Trophoblast cell (in vitro differentiated cells and primary cell): Measurements from ENCODE around the gene CSF1.
A peak's percentile ranks its signal among the peaks of the same experiment; 100 is the strongest.
"Not testable (repeated sequence)": the region's sequence is repeated elsewhere in the genome, so short reads cannot be mapped to it uniquely, and the experiment has no call there.

Experiments used
- DNase-seq, 2 donors: peaks; one replicate each; pipeline ENCODE4 v3.0.0-alpha.2; 2016
- H2AFZ ChIP-seq: 2 replicates; pipeline ENCODE4 v1.6.1; 2013; ENCODE audit warnings: low read length, moderate library complexity, mild to moderate bottlenecking; ENCODE audit not compliant: insufficient read depth, poor library complexity
- H2AK5ac ChIP-seq: 2 replicates; pipeline ENCODE4 v1.6.1; 2013; ENCODE audit warnings: mild to moderate bottlenecking, low read length
- H2BK120ac ChIP-seq: 2 replicates; pipeline ENCODE4 v1.6.1; 2013; ENCODE audit warnings: low read length, mild to moderate bottlenecking, moderate library complexity; ENCODE audit not compliant: insufficient read depth, poor library complexity
- H2BK12ac ChIP-seq: 2 replicates; pipeline ENCODE4 v1.6.1; 2013; ENCODE audit warnings: mild to moderate bottlenecking, low read length, moderate library complexity
- H2BK5ac ChIP-seq: 2 replicates; pipeline ENCODE4 v1.6.1; 2013; ENCODE audit warnings: low read length, low read depth, moderate library complexity, mild to moderate bottlenecking; ENCODE audit not compliant: poor library complexity
- H3K14ac ChIP-seq: 2 replicates; pipeline ENCODE4 v1.6.1; 2013; ENCODE audit warnings: mild to moderate bottlenecking, low read length
- H3K18ac ChIP-seq: 2 replicates; pipeline ENCODE4 v1.6.1; 2013; ENCODE audit warnings: mild to moderate bottlenecking, low read length
- H3K23ac ChIP-seq: 2 replicates; pipeline ENCODE4 v1.6.1; 2013; ENCODE audit warnings: low read length
- H3K27ac ChIP-seq: 2 replicates; pipeline ENCODE4 v1.5.1; 2013; ENCODE audit warnings: low read depth, mild to moderate bottlenecking, inconsistent platforms, low read length, moderate library complexity
- H3K27me3 ChIP-seq: 2 replicates; pipeline ENCODE4 v1.6.1; 2013; ENCODE audit warnings: inconsistent platforms, mild to moderate bottlenecking, low read length, moderate library complexity; ENCODE audit not compliant: insufficient read depth
- H3K36me3 ChIP-seq, 2 experiments: 1 replicate in 1 of 2; 2 replicates in 1 of 2; pipeline ENCODE4 v1.6.1; 2013; ENCODE audit warnings: low read length in 2 of 2, mild to moderate bottlenecking in 2 of 2, moderate library complexity in 1 of 2; ENCODE audit not compliant: insufficient read depth in 2 of 2, control insufficient read depth in 1 of 2
- H3K4ac ChIP-seq: 2 replicates; pipeline ENCODE4 v1.6.1; 2013; ENCODE audit warnings: low read depth, mild to moderate bottlenecking, low read length, moderate library complexity
- H3K4me1 ChIP-seq, 2 experiments: 1 replicate in 1 of 2; 2 replicates in 1 of 2; pipeline ENCODE4 v1.6.1; 2013; ENCODE audit warnings: low read length in 2 of 2, mild to moderate bottlenecking in 2 of 2, moderate library complexity in 1 of 2; ENCODE audit not compliant: insufficient read depth in 2 of 2, control insufficient read depth in 1 of 2
- H3K4me2 ChIP-seq: 2 replicates; pipeline ENCODE4 v1.6.1; 2013; ENCODE audit warnings: inconsistent platforms, mild to moderate bottlenecking, low read length, moderate library complexity
- H3K4me3 ChIP-seq: 2 replicates; pipeline ENCODE4 v1.5.1; 2013; ENCODE audit warnings: mild to moderate bottlenecking, low read depth, low read length, inconsistent platforms
- H3K79me1 ChIP-seq: one replicate; pipeline ENCODE4 v1.6.1; 2013; ENCODE audit warnings: low read length
- H3K79me2 ChIP-seq: 2 replicates; pipeline ENCODE4 v1.6.1; 2013; ENCODE audit warnings: low read length, mild to moderate bottlenecking; ENCODE audit not compliant: control insufficient read depth, insufficient read depth, poor library complexity
- H3K9ac ChIP-seq: 2 replicates; pipeline ENCODE4 v1.6.1; 2013; ENCODE audit warnings: mild to moderate bottlenecking, low read length
- H3K9me3 ChIP-seq: 2 replicates; pipeline ENCODE4 v1.6.1; 2013; ENCODE audit warnings: low read depth, mild to moderate bottlenecking, control low read depth, inconsistent platforms, low read length; ENCODE audit not compliant: insufficient read depth
- H4K12ac ChIP-seq: 2 replicates; pipeline ENCODE4 v1.6.1; 2013; ENCODE audit warnings: low read depth, mild to moderate bottlenecking, low read length, moderate library complexity
- H4K8ac ChIP-seq: 2 replicates; pipeline ENCODE4 v1.6.1; 2013; ENCODE audit warnings: low read depth, mild to moderate bottlenecking, low read length, moderate library complexity
- H4K91ac ChIP-seq: one replicate; pipeline ENCODE4 v1.6.1; 2013; ENCODE audit warnings: low read depth, mild to moderate bottlenecking, low read length, moderate library complexity
- WGBS: extraction: QIAGEN DNeasy Blood & Tissue Kit; methylation state at CpG from one replicate; pipeline ENCODE4 v1.1.7; 2013; ENCODE audit warnings: missing lambda C conversion rate; ENCODE audit not compliant: insufficient read length, insufficient coverage; ENCODE audit errors: extremely low coverage; 5-methylcytosine and 5-hydroxymethylcytosine counted together

CSF1 gene

DNA sequence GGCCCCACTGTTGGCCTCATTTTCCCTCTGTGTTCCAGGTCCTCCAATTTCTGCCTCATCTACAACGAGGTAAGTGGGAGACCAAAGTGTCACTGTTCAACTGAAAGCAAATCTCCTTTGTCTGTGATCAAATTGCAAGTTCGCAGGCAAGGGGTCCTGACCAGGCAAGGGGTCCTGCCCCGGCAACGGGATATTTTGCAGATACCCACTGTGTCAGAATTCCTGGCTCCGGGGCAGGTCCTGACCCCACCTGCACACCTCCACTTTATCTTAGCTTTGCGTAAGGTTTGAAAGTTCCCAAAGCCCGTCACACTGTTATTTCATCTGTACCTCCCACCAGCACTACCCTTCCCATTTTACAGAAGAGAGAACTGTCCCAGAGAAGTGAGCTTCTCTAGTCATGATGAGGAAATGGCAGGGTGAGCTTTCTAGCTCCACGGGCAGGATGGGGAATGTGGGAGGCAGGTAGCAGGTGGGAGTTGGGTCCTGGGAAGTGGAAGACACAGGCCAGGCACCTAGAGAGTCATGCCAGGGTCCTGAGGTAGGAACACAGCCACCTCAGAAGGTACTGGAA is 32.0 kb upstream of the CSF1 start:
- Histone ChIP-seq H3K27ac (peak overlapping the region; percentile 95), H3K9me3 (no peaks in the 10 kb centered on the region), H4K91ac (peak overlapping the region; percentile 82), H3K4ac (no peak overlapping the region), H3K4me2 (peak overlapping the region; percentile 35), H3K9ac (no peak overlapping the region), H2BK120ac (peak overlapping the region; percentile 64), H3K27me3 (no peaks in the 10 kb centered on the region), H2AK5ac (peak overlapping the region; percentile 79), H2BK12ac (peak overlapping the region; percentile 79), H3K36me3 (no peaks in the 10 kb centered on the region), H3K4me1 (peaks cover 33 to 42% of the 10 kb centered on the region in 2 experiments), H4K8ac (peak overlapping the region; percentile 50), H3K14ac (peak overlapping the region; percentile 50), H3K79me1 (peaks cover 21% of the 10 kb centered on the region), H4K12ac (no peak overlapping the region), H2BK5ac (peak overlapping the region; percentile 64), H3K4me3 (no peak overlapping the region), H3K18ac (peak overlapping the region; percentile 59), H3K23ac (no peak overlapping the region), H2AFZ (no peak overlapping the region), H3K79me2 (peaks cover 3% of the 10 kb centered on the region)
- WGBS: no CpG with 5 or more reads among the region's 8 CpGs
- no peak for DNase-seq

GRCh38 chr1:109879371-109879770 is 31.3 kb upstream of the CSF1 start:
- DNase-seq: peak; percentile 85 to 93
- not testable (repeated sequence) for H3K9ac ChIP-seq, H2AK5ac ChIP-seq, H4K12ac ChIP-seq, H3K79me2 ChIP-seq, H3K23ac ChIP-seq, H2BK12ac ChIP-seq, H3K4me2 ChIP-seq, H3K27me3 ChIP-seq, H4K8ac ChIP-seq, H2BK120ac ChIP-seq, H3K14ac ChIP-seq, H2AFZ ChIP-seq, H3K4ac ChIP-seq, H3K36me3 ChIP-seq, H3K4me3 ChIP-seq, H3K9me3 ChIP-seq, H3K18ac ChIP-seq
- H4K91ac ChIP-seq: peak overlapping the region; percentile 82
- peak overlapping the region; percentile 18 for H2BK5ac ChIP-seq
- peak overlapping the region; percentile 13 for H3K27ac ChIP-seq
- no CpG with 5 or more reads among the region's 6 CpGs for WGBS
- H3K79me1 ChIP-seq: peaks cover 18% of the 10 kb centered on the region
- H3K4me1 ChIP-seq: peaks cover 27 to 36% of the 10 kb centered on the region in 2 experiments

- Histone ChIP-seq H3K4me2 (no peak overlapping the region), H3K9me3 (no peaks in the 10 kb centered on the region), H3K4ac (no peak overlapping the region), H3K23ac (no peak overlapping the region), H3K79me2 (peaks cover 3% of the 10 kb centered on the region), H3K9ac (no peak overlapping the region), H2BK12ac (peak overlapping the region; percentile 78), H3K79me1 (peaks cover 18% of the 10 kb centered on the region), H3K4me1 (peaks cover 30 to 36% of the 10 kb centered on the region in 2 experiments), H3K18ac (no peak overlapping the region), H2AK5ac (peak overlapping the region; percentile 32), H3K27me3 (no peaks in the 10 kb centered on the region), H3K27ac (no peak overlapping the region), H4K12ac (no peak overlapping the region), H2BK120ac (no peak overlapping the region), H4K8ac (no peak overlapping the region), H2AFZ (no peak overlapping the region), H3K14ac (peak overlapping the region; percentile 24), H3K4me3 (no peak overlapping the region), H3K36me3 (no peaks in the 10 kb centered on the region), H4K91ac (peak overlapping the region; percentile 67), H2BK5ac (no peak overlapping the region)
- no peak for DNase-seq
- WGBS: no CpG with 5 or more reads among the region's 10 CpGs
These were observed 30.6 kb upstream of the CSF1 start for GRCh38 chr1:109879881-109880525.

DNA sequence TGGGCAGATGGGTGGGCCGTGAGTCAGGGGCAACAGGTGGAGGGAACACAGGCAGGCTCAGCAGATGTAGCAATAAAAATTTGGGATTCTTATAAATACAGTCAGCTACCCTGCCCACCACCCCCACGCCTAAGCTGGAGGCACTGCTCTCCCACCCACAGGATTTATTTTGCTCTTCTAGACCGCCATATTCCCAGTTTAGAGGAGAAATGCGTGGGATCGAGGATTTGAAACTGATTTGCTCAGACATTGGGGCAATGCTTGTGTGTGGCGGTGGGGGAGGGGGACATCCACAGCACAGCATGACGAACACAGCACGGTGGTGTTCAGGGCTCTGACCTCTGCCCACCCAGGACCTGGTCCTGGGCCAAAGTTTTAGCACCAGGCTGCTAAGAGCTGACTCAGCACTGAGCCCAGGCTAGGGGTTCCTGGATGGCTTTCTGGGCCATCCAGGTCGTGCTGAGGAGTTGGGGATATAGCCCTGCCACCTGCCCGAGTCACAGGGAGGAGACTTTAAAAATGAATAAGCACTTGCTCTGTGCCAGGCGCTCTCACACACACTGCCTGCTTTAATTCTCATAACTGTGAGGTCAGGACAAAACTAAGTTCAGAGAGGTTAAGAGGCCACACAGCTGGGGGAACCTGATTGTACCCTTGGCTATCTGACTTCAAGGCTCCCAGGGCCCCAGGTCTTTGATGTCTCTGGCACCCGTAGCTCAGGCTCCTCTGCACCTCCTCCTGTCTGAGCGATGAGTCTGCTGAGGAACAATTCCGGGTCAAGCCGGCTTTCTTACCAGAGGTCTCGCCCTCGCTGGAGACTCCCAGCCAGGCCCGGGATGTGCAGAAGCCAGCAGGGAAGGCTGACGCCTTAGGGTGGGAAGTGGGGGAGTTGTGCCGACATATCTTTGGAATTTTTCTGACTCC is 29.4 kb upstream of the CSF1 start:
- Histone ChIP-seq H3K36me3 (no peaks in the 10 kb centered on the region), H2BK5ac (no peak overlapping the region), H3K14ac (no peak overlapping the region), H4K91ac (no peak overlapping the region), H3K9me3 (no peaks in the 10 kb centered on the region), H3K79me1 (peaks cover 18% of the 10 kb centered on the region), H2BK12ac (peak overlapping the region; percentile 13), H3K4me1 (peaks cover 30 to 36% of the 10 kb centered on the region in 2 experiments), H3K27ac (no peak overlapping the region), H3K23ac (no peak overlapping the region), H2AFZ (no peak overlapping the region), H2AK5ac (no peak overlapping the region), H3K4ac (no peak overlapping the region), H2BK120ac (no peak overlapping the region), H3K18ac (no peak overlapping the region), H4K8ac (no peak overlapping the region), H4K12ac (no peak overlapping the region), H3K9ac (no peak overlapping the region), H3K4me2 (no peak overlapping the region), H3K79me2 (peaks cover 3% of the 10 kb centered on the region), H3K4me3 (no peak overlapping the region), H3K27me3 (no peaks in the 10 kb centered on the region)
- WGBS: no CpG with 5 or more reads among the region's 20 CpGs
- DNase-seq: no peak
